ENCODE data around the gene SDK1.

DNA sequence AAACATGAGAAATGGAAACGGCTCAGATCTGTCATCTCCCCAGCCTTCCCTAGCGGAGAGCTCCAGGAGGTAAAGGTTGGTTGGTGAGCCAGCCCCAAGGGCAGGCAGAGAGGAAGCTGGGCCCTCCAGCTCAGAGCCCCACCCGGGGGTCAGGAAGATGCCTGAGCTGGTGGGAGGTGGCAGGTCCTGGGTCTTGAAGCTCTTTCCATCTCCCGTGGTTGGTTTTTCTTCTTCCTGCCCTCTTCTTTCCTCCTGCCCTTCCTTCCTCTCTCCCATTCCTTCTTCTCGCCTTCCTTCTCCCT, 996.8 kb downstream of the SDK1 start:
- TF ChIP-seq POLR2A (IDR thresholded peaks at IDR 0.05) = no peak
- TF ChIP-seq, protein P1, sequence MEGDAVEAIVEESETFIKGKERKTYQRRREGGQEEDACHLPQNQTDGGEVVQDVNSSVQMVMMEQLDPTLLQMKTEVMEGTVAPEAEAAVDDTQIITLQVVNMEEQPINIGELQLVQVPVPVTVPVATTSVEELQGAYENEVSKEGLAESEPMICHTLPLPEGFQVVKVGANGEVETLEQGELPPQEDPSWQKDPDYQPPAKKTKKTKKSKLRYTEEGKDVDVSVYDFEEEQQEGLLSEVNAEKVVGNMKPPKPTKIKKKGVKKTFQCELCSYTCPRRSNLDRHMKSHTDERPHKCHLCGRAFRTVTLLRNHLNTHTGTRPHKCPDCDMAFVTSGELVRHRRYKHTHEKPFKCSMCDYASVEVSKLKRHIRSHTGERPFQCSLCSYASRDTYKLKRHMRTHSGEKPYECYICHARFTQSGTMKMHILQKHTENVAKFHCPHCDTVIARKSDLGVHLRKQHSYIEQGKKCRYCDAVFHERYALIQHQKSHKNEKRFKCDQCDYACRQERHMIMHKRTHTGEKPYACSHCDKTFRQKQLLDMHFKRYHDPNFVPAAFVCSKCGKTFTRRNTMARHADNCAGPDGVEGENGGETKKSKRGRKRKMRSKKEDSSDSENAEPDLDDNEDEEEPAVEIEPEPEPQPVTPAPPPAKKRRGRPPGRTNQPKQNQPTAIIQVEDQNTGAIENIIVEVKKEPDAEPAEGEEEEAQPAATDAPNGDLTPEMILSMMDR (IDR thresholded peaks at IDR 0.05) = no peak
